ENCODE results near the gene MGAT4A.

DNA sequence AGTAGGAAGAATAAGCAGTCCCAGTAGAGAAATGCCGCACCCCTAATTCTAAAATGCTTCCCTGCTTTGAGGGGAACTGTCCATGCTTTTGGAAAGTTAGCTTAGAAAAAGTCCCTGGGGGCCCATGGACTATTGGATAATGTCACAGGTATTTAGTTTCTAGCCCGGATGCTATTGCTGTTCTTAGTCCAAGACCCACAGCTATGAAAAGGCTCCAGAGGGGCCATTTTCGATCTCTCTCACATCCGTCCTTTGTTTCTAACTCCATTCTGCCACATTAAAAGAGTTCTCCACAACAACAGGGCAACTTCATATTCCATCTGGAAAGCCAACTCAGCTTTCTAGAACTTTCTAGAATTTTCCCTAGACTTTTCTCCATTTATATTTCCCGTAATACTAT is 47.2 kb downstream of the MGAT4A start:
- TF ChIP-seq POLR2A (IDR thresholded peaks at IDR 0.05) = no peak
- TF ChIP-seq, protein P1, sequence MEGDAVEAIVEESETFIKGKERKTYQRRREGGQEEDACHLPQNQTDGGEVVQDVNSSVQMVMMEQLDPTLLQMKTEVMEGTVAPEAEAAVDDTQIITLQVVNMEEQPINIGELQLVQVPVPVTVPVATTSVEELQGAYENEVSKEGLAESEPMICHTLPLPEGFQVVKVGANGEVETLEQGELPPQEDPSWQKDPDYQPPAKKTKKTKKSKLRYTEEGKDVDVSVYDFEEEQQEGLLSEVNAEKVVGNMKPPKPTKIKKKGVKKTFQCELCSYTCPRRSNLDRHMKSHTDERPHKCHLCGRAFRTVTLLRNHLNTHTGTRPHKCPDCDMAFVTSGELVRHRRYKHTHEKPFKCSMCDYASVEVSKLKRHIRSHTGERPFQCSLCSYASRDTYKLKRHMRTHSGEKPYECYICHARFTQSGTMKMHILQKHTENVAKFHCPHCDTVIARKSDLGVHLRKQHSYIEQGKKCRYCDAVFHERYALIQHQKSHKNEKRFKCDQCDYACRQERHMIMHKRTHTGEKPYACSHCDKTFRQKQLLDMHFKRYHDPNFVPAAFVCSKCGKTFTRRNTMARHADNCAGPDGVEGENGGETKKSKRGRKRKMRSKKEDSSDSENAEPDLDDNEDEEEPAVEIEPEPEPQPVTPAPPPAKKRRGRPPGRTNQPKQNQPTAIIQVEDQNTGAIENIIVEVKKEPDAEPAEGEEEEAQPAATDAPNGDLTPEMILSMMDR (IDR thresholded peaks at IDR 0.05) = no peak

All from testis (tissue), 2 donors.